Anterior cingulate cortex (tissue), 58 donors: Measurements from ENCODE around the gene RAET1E.
"Not testable (repeated sequence)": the region's sequence is repeated elsewhere in the genome, so short reads cannot be mapped to it uniquely, and the experiment has no call there.

ENCODE experiments used
- DNase-seq, 58 donors: peaks; one replicate each; lab custom pipeline; 2025; lab: John Stamatoyannopoulos, UW

RAET1E gene

DNA sequence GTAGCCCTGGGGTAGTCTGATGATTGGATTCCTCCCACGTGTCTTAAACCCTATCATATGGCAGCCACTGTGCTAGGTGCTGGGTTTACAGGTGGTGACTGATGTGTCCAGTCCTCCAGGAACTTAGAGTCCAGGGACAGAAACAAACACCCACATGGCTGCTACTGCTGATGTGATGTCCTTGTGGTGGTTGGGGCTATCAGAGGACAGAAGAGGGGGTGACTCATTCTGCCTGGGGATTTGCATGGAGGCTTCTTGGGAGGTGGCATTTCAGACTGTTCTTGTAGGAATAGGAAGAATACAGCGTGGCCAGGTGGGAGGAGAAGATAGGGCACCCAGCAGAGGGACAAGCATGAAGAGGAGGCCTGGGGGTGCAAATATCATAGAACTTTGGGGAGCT is 15.2 kb upstream of the RAET1E start:
- no peak for DNase-seq

- DNase-seq = not testable (repeated sequence)
Observed at GRCh38 chr6:149912680-149913079, 14.8 kb upstream of the RAET1E start.

- DNase-seq = no peak
Observed at GRCh38 chr6:149910721-149911151, 12.8 kb upstream of the RAET1E start.

DNA sequence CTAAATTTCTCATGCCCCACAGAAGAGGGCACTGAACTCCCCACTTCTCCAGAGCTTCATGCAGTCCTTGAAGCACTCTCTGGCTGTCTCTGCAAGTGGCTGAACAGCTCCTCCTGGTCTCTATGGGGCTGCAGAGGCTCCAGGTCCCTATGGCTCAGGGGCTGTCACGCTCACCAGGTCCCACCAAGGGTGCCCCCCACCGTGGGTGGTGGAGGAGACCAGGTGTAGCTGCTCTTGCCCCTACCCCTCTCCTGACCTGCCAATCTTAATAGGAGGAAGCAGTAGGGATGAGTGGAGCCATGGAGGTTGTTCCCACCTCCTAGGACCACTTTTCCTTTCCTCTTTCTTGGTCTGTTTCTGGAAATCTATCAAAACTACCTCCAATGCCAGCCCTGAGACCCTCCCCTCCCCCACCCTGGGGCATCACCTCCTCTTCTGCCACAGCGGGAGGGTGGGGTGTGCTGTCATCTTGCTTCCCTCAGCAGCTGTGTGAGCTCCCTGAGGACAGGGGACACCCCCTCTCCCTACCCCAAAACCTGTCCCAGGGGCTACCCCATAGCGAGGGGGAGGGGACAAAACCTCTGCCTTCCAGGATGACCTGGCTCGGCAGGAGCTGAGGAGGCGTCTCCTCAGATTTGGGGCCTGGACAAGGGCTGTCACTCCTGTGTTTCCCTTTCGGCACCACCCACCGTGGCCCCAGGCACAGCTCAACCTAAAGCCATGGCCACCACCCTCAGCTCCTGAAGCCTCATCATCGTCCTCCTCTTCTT is 12.0 kb upstream of the RAET1E start:
- no peak for DNase-seq

DNA sequence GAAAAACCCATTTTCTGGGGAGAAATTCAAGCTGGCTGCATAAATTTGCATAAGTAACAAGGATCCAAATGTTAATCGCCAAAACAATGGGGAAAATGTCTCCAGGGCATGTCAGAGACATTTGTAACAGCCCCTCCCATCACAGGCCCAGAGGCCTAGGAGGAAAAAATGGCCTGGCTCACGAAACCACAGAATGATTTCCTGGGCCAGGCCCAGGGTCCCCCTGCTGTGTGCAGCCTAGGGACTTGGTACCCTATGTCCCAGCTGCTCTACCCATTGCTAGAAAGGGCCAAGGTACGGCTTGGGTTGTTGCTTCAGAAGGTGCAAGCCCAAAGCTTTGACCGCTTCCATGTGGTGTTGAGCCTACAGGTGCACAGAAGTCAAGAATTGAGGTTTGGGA is 10.6 kb upstream of the RAET1E start:
- not testable (repeated sequence) for DNase-seq

DNA sequence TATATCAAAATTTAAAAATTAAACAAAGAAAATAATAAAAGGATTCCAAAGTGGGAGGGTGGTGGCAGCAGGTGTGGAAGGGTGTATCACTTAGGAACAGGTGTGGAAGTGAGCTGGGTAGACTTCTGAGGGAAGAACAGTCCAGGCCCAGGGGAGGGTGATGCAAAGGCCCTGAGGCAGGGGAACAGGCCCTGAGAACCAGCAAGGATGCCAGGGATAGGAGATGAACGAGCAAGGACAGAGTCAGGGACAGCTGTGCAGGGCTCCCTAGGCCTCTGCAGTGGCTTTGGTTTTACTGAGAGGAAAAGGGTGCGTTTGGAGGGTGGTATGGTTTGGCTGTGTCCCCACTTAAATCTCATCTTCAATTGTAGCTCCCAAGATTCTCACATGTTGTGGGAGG is 9.4 kb upstream of the RAET1E start:
- no peak for DNase-seq

DNA sequence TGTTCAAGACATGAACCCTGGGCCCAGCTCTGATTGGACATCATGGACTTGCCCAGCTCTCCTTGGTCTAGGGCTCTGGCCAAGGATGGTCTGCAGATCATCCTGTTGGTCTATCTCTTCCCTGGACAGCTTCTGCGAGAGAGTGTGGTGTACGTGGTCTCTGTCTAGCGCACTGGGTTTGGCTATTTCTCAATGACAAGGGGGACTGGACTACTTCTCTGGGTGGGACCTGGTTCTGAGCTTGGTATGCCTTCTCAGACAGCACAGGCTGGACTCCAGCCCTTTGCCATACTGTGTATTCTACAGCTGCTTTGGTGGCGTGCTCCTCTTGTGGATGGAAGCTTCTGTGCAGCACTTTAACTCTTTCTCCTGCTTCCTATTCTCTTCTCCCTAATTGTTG is 8.5 kb upstream of the RAET1E start:
- no peak for DNase-seq

GRCh38 chr6:149905911-149906371 is 8.0 kb upstream of the RAET1E start:
- DNase-seq = no peak

DNA sequence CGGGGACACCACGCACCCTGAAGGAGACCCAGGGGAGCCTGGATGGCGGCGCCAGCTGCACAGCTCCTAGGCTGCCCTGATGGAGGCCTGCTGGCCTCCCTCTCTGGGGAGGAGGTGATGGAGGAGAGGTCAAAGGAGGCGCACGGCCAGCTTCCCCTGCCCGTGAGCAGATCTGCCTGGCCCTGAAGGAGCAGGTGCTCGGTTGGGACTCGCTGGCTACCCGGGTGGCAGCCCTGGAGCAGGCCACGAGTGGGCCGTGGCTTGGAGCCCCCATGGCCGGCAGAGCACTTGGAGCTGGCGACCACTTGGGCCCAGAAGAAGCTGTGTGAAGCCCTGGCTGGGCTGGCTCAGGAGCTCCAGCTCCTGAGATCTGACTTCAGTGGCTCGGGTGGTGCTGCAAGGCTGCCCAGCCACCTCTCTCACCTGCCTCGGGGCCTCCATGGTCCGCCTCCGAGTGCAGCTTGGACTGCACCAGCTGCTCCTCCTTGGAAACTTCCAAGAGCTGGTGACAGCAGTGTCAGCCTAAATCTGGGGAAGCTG is 7.5 kb upstream of the RAET1E start:
- DNase-seq = no peak

GRCh38 chr6:149904661-149905370 is 6.9 kb upstream of the RAET1E start:
- no peak for DNase-seq

DNA sequence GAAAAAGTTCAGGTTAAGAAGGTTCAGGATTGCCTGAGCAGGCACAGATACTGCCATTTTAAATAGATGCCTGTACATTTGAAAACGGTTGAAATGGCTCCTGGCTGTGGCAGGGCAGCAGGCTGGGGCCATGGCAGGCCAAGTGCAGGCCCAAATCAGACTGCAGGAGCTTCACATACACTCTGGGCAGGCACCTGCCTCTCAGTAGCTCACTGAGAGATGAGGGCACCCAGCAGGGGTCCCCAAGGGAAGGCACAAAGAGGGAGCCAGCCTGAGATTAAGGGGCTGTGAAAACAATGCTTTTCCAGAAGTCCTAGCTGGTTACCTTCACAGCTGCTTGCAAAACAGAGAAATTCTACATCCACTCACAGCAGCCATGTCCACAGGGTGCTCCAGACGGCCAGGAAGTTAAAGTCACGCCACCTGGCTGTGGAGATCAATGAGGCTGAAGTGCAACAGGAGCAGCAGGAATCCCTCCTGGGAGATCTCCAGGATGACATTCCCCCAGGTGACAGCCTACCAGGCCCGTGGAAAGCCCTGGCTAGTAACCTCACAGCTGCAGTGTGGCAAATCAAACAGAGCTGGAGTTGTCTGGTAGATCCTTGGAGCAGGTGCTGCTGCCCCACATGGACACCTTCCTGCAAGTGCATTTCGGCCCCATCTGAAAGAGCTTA is 6.2 kb upstream of the RAET1E start:
- DNase-seq = no peak

DNA sequence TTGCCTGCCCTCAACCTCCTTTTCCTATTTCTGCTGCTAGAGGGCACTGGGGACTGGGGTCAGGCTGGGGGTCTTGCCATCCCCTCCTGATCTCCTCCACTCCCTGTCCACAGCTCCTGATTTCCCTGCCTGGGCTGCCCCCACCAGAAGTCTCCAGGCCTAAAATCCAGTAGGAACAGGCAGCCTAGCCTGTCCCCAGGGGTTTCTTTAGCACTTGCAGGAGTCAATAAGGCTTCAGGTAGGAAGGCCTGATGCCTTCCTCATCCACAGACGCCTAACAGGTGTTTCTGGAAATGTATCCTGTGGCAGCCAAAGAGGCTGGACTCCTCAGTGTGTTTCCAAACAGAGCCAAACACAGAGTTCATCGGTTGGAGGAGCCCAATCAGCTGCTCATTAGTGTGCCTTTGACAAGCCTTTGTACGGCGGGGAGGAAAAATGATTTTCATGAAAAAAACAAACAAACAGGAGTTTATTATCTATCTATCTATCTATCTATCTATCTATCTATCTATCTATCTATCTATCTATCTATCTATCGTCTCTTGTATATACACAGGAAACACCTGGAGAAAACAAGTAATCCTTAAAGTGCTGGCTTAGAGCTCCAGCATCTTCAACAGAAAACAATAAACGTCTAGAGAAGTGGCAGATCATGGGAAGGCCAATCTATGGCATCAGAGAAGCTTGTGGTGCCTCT is 3.7 kb upstream of the RAET1E start:
- no peak for DNase-seq

DNA sequence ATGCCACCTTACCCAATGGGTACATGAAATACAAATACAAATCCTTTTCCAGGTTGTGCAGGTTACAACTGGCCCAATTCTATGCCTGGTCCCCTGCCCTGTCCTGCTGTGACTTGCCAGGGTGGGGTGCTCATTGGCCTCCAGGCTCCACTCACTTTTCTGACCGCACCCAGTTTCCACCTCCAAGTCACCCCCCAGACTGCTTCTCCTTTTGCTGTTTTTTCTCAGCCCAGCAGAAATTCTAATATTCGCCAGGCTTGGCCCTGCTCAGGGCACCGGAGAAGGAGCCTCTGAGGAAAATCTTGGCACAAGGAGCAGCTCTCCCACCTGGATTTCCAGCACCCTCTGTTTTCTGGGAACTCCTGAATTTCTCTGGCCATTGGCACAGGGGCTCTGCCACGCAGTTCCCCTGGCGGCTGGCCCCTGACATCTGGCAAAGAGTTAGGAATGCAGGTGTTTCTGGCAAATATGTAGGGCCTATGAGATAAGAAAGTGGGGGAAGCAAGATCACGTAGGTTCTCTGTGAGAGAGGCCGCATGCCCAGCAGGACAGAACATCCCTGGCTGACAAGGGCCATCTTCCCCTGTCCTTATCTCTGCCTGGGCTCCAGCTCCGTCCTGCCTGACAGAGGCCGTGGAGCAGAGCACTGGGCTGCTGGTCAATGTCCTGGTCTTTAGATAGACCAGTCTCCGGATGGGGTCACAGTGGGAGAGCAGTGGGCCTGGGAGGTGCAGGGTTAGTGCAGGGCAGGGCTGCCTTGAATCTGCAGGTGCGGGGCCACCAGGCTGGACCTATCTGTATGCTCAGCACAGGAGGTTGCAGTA is 2.9 kb upstream of the RAET1E start:
- no peak for DNase-seq

DNA sequence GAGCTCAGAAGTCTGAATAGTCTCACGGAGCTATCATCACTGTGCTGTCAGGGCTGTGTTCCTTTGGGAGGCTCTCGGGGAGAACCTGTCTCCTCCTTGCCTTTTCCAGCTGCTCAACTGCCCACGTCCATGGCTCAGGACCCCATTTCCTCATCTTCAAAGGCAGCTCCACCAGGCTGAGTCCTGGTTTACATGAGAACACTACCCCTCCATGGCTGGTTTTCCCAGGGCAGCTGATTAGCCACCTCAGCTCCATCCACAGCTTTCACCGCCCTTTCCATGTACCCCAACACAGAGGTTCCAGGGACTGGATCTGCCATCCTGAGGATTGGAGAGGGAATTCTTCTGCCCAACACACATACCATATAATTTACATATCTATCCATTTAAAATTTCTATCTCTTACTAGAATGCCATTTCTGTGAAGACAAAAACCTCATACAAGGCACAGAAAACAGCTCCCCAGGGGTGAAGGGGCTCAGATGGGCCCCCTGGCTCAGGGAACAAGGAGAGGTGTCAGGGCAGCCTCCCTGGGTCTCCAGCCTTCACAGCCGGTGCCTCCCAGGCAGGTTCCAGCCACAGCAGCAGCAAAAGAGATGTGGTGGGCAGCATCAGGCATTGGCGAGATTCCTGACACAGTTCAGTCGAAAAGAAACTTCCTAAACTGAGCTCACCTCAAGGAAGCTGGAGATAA is 2.2 kb upstream of the RAET1E start:
- no peak for DNase-seq

GRCh38 chr6:149899486-149899885 is 1.6 kb upstream of the RAET1E start:
- DNase-seq = no peak

GRCh38 chr6:149898966-149899365 is 1.1 kb upstream of the RAET1E start:
- DNase-seq = no peak

GRCh38 chr6:149897015-149897697 is 757 bp downstream of the RAET1E start:
- peak in 27 of 58 donors; percentile 5 to 71 (median 18) for DNase-seq

DNA sequence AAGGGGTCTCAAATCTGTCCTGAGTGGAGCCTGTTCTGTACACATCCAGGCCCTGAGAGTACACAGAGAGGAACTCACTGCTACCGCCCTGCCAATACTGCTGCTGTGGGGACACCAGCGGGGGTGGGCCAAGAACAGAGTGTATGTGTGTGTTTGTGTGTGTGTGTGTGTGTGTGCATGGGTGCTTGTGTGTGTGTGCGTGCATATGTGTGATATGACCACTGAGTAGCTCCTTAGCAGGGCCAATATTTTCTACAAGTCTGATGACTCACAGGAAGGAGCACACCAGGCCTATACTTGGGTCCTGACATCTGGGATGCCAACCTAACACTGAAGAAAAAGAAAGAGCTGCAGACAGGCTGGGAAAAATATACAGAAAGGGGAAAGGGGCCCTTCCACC is 1.4 kb downstream of the RAET1E start:
- DNase-seq = no peak
